MM.1S (cell line): Measurements from ENCODE around the gene UCN2.

Experiments used
- EZH2 ChIP-seq: fragments of 300-600 bp; sonication (generic); optimal IDR thresholded peaks from 2 replicates; pipeline ENCODE3; 2017; ENCODE audit warnings: low read depth, mild to moderate bottlenecking, antibody characterized with exemption, low read length, mixed read lengths
- EZH2phosphoT487 ChIP-seq: fragments of 300-600 bp; sonication (generic); IDR thresholded peaks from 2 replicates; pipeline ENCODE4 v1.6.1; 2018; ENCODE audit warnings: antibody characterized with exemption, low read length
- TF ChIP-seq, protein P1 (sequence below): fragments of 300-600 bp; sonication (generic); IDR thresholded peaks from 2 replicates; pipeline ENCODE4 v1.5.1; 2016; ENCODE audit warnings: antibody characterized with exemption, low read length, mixed read lengths

- TF ChIP-seq EZH2 (no peak), EZH2phosphoT487 (no peak)
- TF ChIP-seq, protein P1, sequence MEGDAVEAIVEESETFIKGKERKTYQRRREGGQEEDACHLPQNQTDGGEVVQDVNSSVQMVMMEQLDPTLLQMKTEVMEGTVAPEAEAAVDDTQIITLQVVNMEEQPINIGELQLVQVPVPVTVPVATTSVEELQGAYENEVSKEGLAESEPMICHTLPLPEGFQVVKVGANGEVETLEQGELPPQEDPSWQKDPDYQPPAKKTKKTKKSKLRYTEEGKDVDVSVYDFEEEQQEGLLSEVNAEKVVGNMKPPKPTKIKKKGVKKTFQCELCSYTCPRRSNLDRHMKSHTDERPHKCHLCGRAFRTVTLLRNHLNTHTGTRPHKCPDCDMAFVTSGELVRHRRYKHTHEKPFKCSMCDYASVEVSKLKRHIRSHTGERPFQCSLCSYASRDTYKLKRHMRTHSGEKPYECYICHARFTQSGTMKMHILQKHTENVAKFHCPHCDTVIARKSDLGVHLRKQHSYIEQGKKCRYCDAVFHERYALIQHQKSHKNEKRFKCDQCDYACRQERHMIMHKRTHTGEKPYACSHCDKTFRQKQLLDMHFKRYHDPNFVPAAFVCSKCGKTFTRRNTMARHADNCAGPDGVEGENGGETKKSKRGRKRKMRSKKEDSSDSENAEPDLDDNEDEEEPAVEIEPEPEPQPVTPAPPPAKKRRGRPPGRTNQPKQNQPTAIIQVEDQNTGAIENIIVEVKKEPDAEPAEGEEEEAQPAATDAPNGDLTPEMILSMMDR = no peak
Observed at GRCh38 chr3:48569808-48570450, 6.3 kb upstream of the UCN2 start.
